IPS-18c (cell line): ENCODE measurements around the gene PPP1R18.
"Not testable (repeated sequence)": the region's sequence is repeated elsewhere in the genome, so short reads cannot be mapped to it uniquely, and the experiment has no call there.

Source experiments
- H3K4me3 ChIP-seq: 2 replicates; pipeline ENCODE4 v1.7.0; 2013; ENCODE audit warnings: low read depth, mild to moderate bottlenecking, low read length, moderate library complexity; ENCODE audit not compliant: insufficient read depth
- H3K9me3 ChIP-seq: one replicate; pipeline ENCODE4 v1.6.1; 2013; ENCODE audit warnings: mild to moderate bottlenecking, low read length, moderate library complexity; ENCODE audit not compliant: control insufficient read depth, insufficient read depth

The PPP1R18 gene

DNA sequence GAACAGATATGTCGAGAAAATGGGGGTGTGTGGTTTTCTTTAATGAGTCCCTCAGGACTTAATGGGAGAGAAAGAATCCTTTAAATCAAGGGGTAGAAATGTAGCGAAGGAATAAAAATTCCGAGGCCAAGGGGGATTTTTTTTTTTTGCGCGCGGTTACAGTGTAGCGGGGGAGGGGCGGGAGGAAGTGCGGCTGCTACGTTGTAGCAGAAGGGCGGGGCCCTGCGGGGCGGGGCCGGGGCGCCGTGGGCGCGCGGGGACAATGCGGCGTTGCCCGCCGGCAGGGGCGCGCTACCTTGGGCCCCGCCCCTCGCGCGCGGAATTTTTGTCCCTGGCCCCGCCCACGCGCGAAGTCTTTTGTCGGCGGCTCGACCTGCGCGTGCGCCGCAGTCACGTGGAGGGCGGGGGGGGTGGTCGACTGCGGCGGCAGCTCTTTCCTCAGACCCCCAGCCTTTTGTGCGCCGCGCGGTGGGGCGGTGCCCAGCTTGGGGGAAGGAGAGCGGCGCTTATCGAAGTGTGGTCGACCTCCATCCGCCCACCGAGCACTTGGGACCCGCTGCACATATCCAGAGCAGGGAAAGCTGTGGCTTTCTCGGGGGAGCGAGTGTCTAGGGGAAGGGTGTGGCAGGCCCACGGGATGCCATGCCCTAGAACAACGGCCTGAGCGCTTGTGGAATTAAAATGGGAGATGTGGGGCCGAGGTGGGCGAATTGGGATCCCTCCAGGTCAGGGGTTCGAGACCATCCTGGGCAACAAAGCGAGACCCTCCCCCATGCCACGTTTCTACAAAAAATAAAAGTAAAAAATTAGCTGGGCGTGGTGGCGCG, 35.0 kb upstream of the PPP1R18 start:
- Histone ChIP-seq H3K4me3 (peak overlapping the region; percentile 93), H3K9me3 (no peaks in the 10 kb centered on the region)

DNA sequence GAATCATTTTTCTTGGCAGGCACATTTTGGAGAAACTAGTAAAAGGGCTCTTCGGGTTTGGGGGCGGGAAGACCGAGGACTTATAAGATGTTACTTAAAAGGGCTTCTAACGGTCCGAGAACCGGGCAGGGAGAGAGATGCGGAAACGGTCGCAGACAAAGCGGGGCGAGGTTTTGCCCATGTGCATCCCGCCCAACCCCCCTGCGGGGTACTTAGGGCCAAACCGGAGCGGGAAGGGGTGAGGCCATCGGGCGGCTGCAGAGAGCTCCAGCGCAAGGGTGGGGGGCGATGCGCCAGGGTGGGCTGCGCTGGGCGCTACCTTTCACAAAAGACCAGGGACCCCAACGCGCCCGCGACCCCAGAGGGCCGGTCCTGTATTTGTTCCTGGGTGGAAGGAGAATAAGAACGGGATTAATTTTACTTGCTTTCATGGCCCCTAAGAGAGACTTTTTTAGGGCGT, 34.3 kb upstream of the PPP1R18 start:
- peak overlapping the region; percentile 93 for H3K4me3 ChIP-seq
- H3K9me3 ChIP-seq: no peaks in the 10 kb centered on the region

DNA sequence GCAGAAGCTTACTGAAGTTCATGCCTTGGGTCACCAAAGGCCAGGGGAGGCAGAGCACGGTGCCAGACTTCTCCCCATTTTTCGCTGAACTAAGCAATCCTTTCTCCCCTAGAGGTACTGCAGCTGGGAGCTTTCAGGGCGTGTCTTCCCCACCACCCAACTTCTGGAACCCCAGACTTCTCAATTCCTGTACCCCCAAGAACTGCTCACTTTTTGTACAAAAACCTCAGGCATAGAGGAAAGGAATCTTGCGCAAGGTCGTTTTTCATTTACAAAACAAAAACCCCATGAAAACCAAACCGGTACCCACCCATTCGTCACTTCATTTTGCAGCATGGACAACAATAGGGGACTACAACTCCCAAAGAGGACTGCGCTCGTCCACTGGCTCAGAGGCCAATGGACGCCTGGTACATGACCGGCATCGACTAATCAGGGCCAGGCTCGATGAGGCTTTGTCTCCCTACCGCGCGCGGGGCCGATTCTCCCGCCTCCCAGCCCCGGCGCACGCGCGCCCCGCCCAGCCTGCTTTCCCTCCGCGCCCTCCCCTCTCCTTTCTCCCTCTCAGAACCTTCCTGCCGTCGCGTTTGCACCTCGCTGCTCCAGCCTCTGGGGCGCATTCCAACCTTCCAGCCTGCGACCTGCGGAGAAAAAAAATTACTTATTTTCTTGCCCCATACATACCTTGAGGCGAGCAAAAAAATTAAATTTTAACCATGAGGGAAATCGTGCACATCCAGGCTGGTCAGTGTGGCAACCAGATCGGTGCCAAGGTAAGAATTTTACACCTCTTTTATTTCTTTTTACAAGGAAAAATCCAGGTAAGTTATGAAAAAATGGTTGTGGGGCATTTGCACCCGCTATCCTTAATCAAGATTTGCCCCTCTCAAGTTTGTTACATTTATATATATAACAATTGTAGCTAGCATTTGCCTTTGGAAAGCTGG, 33.6 kb upstream of the PPP1R18 start, which contains the start of gene TUBB:
TSS of gene TUBB (plus strand) at position 562 of the 947 bp plus-strand sequence. CDS start at position 717, 155 bp downstream.
- Histone ChIP-seq H3K4me3 (peak within 1 kb of the TSS; percentile 93), H3K9me3 (no peaks in the 10 kb centered on the region)

DNA sequence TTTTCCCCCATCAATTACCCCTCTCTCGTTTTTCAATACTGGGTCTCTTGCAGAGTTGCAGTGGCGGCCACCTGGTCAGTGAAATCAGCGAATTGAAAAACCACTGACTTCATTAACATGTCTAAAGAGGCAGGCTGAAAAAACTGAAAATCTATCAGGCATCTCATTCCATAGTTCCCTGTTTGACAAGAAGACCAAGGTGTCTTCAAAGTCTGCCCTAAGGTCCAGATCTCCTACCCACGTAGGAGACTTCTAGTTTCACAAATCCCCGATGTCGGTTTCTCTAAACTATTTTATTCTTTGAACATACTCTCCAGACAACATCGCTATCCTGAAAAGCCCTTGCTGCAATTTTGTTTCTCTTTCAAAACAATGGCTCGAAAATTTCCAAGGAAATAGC, 32.9 kb upstream of the PPP1R18 start:
- H3K9me3 ChIP-seq: no peaks in the 10 kb centered on the region
- H3K4me3 ChIP-seq: peak overlapping the region; percentile 64; the same call in 1 of the 2 replicates

DNA sequence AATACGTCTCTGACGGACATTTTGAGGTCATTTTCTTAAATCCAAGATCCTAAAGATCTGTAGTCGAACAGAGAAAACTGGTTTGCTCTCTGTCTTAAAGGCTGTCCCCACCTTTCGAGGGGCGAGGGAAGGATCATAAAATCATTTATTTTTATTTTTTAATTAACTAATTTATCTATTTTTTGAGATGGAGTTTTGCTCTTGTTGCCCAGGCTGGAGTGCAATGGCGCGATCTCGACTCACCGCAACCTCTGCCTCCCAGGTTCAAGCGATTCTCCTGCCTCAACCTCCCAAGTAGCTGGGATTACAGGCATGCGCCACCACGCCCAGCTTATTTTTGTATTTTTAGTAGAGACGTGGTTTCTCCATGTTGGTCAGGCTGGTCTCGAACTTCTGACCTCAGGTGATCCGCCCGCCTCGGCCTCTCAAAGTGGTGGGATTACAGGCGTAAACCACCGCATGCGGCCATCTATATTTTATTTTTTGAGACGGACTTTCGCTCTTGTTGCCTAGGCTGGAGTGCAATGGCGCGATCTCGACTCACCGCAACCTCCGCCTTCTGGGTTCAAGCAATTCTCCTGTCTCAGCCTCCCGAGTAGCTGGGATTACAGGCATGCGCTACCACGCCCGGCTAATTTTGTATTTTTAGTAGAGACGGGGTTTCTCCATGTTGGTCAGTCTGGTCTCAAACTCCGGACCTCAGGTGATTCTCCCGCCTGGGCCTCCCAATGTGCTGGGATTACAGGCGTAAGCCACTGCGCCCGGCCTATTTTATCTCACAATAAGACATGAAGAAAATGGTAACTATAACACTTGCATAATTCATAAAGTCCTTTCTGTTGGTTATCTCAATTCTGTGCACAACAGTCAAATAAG, 31.6 kb upstream of the PPP1R18 start:
- not testable (repeated sequence) for H3K9me3 ChIP-seq
- peak overlapping the region; percentile 67 for H3K4me3 ChIP-seq

DNA sequence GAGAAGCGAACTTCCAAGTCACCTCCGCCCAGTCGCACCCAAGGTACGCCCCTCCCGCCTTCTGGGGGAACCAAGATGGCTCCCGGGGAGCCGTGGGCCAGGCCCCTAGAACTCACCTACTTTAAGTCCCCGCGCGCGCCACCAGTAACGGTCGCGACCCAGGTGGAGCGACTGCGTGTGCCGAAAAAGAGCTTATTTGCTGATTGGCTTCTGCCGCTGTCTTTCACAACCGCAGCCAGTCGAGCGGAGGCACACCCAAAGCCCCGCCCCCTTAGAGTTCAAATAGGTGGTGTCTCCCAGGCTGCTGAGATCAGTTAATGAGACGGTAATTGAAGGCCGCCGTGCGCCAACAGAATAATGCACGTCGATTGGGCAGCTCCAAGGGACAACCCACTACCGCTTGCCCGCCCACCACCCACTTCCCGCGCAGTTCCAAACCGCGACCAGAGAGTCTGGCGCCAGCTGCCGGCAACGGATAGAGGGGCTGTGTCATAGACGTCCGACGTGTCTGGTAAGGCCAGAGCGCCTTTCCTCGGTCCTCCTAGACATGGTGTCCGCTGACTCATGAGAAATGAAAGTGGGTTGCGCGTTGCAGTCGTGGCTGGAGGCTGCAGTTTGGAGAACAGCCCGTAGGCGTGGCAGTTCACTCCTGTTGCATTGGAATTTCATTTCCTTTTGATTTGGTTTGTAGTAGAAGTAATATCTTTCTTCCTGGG, 30.8 kb upstream of the PPP1R18 start, which contains the start of gene MDC1:
TSS of gene MDC1 (minus strand) at position 153 of the 716 bp plus-strand sequence. CDS start 2,106 bp downstream, outside the sequence.
- Histone ChIP-seq H3K9me3 (no peaks in the 10 kb centered on the region), H3K4me3 (peak within 1 kb of the TSS; percentile 67)

DNA sequence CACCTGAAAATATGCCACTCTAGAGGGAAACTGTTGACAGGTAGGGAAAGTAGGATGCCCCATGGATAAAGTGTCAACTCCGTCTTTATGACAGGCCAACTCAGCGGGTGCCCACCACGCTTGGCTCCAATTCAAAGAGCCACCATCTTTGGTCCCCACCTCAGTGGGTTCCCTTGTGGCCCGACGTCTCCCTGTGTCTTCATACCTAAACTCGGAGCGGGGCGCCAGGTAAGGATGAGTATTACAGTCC, 30.4 kb upstream of the PPP1R18 start:
- no peaks in the 10 kb centered on the region for H3K9me3 ChIP-seq
- H3K4me3 ChIP-seq: peak overlapping the region; percentile 67

DNA sequence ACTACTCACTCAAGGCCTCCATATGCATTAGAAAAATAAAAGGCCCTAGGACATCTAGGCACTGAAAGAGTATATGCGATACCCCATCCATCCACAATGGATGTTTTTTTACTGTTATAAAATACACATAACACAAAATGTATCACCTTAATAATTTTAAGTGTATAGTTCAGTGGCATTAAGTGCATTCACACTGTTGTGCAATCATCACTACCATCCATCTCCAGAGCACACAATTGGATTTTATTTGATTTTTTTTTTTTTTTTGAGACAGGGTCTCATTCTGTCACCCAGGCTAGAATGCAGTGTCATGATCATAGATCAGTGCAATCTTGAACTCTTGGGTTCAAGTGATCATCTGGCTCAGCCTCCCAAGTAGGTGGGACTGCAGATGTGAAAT, 27.8 kb upstream of the PPP1R18 start:
- no peaks in the 10 kb centered on the region for H3K9me3 ChIP-seq
- H3K4me3 ChIP-seq: no peak overlapping the region

DNA sequence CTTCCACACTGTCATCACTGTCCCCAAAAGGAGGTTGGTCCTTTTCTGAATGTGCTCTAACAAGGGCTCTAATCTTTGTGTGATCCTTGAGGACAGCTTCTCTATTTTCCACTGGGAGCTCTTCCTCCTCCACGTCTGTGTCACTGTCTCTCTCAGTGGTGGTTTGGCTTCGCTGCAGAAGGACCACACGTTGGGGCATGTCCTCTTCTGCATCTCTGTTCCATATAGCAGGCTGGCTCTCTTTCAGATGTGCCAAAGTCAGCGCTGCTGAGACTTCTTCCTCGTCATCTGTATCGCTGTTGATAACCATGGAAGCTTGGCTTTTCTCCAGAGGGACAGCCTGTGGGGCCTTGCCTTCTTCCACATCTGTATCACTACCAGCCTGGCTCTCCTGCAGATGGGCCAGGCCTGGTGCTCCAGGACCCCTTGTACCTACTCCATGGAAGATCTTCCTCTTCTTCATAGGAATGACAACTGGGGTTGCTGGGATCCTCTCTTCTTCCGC, 26.0 kb upstream of the PPP1R18 start:
- H3K4me3 ChIP-seq: no peak overlapping the region
- no peaks in the 10 kb centered on the region for H3K9me3 ChIP-seq

DNA sequence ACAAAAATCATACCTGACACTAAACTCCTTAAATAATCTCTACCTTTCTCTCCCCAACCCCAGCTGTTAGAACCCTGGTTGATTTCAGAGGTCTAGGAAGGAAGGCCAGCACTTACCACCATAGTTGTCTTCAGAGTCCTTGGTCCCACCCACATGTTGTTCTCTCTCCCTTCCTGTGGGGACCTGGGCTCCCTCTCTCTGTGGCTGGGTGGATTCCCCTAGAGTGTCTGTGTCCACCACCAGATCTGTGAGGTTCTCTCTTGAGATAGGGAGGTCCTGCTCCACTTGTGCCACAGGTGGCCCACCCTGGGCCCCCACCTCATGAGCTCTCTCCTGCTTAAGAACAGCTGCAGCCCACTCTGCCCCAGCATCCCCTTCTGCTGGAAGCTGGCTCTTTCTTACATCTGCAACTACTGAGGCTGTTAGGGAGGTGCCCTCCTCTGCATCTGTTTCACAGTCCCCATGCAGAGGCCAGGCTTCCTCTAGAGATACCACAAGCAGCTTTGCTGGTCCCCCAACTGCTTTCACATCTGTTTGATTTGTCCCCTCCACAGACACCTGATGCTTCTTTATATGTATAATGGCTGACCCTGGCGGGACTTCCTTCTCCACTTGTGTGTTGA, 25.4 kb upstream of the PPP1R18 start:
- no peaks in the 10 kb centered on the region for H3K9me3 ChIP-seq

DNA sequence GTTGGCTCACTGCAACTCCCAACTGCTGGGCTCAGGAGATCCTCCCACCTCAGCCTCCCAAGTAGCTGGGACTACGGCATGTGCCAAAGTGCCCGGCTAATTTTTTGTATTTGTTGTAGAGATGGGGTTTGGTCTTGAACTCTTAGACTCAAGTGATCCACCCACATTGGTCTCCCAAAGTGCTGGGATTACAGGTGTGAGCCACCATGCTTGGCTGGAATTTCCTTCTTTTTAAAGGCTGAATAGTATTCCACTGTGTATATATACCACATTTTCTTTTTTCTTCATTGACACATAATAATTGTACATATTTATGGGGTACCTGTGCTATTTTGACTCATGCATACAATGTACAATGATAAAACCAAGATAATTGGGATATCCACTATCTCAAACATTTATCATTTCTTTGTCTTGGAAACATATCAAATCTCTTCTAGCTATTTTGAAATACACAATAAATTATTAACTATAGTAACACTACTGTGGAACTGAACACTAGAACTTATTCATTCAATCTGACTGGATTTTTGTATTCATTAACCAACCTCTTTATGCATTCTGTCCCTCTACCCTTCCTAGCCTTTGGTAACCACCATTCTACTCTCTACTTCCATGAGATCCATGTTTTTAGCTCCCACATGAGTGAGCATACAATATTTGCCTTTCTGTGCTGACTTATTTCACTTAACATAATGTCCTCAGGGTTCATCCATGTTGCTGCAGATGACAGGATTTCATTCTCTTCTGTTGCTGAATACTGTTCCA, 22.8 kb upstream of the PPP1R18 start:
- Histone ChIP-seq H3K4me3 (no peak overlapping the region), H3K9me3 (no peaks in the 10 kb centered on the region)

More for the DNA sequence above, 25.4 kb upstream of the PPP1R18 start:
- H3K4me3 ChIP-seq: no peak overlapping the region

DNA sequence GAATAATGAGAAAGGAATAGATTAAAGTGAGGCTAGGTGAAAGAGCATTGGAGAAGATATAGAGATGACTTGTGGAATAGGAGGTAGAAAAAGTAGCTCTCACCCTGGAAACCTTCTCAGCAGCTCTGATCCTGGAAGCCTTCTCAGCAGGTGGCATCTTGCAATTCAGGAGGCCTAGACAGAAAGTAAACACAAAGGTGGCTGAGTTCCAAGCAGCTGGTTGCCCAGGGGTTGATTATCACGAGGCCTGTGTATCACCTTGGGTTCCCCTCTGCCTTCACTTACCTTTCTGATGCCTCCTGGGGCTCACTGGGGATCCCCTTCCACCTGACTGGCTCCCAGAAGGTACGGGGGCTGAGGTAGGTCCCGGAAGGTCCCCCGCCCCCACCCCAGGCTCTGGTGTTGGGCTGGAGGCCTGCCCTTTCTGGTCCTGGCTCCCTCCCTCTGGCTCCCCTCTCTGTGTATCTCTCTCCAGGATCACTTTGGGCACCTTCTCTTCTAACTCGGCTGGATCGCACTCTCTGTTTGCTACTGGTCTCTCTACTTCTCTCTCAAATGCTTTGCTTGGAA, 20.9 kb upstream of the PPP1R18 start:
- Histone ChIP-seq H3K9me3 (no peaks in the 10 kb centered on the region), H3K4me3 (no peak overlapping the region)

DNA sequence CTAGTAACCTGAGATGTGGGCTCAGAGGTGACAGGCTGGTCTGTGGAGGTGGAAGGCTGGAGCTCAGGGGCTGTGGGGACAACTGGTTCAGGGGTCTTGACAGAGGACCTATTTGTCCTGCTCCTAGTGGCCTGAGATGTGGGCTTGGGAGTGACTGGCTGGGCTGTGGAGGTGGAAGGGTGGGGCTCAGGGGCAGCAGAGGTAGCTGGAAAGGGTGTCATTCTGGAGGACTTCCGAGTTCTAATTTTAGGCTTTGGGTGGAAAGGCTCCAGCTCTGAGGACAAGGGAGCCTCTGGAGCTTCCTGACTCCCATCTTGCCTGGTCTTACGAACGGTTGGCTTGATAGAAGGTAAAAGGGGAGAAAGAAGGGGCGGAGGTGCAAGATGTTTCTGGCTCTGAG, 19.2 kb upstream of the PPP1R18 start:
- Histone ChIP-seq H3K4me3 (no peak overlapping the region), H3K9me3 (no peaks in the 10 kb centered on the region)

DNA sequence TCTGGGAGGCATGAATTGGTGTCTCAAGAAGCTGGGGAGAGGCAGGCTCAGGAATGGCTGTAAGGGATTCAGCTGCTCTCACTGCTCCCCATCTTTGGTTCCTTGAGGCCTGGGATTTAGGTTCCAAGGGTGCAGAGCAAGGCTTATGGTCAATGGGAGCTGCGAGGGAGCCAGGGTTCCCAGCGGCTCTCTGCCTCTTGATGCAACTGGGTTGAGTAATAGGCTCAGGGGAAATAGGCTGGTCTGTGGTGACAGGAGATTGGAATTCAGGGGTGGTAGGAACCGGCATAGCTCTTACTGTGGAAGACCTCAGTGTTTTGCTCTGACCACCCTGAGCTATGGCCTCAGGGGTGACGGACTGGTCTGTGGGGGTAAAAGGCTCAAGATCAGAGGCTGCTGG, 17.4 kb upstream of the PPP1R18 start:
- H3K9me3 ChIP-seq: no peaks in the 10 kb centered on the region
- H3K4me3 ChIP-seq: no peak overlapping the region

DNA sequence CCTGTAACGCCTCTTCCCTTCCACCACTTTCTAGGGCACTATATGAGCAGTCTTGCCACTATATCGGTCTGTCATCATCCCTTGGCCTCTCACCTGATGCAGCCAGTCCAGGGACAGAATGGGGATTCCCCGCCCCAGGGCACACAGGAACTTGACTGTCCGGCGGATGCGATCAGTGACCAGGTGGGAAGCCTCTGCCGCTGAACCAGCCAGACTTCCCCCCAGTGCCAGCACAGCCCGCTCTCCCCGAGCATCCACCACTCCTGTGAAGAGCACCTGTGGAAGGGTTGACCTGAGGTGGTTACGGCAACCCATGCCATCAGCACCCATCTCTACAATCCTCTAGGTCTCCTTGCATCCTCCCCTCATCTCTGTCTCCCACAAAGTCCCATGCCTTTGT, 16.6 kb upstream of the PPP1R18 start:
- H3K4me3 ChIP-seq: no peak overlapping the region
- no peaks in the 10 kb centered on the region for H3K9me3 ChIP-seq
